Mesenchymal stem cell (in vitro differentiated cells and primary cell): ENCODE results near the gene CPNE9.

Experiments
- DNase-seq: peaks from one replicate; pipeline ENCODE4 v3.0.0-alpha.2; 2013
- H2AFZ ChIP-seq: one replicate; pipeline ENCODE4 v1.6.1; 2013; ENCODE audit warnings: low read depth, mild to moderate bottlenecking, control low read depth, inconsistent platforms, low read length, moderate library complexity
- H2AK5ac ChIP-seq: 2 replicates; pipeline ENCODE4 v1.6.1; 2013; ENCODE audit warnings: low read length, moderate library complexity, mild to moderate bottlenecking, inconsistent platforms; ENCODE audit not compliant: severe bottlenecking
- H2BK120ac ChIP-seq: one replicate; pipeline ENCODE4 v1.6.1; 2013; ENCODE audit warnings: low read depth, mild to moderate bottlenecking, inconsistent platforms, low read length, moderate library complexity
- H2BK12ac ChIP-seq, 2 experiments: one replicate each; pipeline ENCODE4 v1.6.1; 2013; ENCODE audit warnings: inconsistent platforms in 2 of 2, low read length in 2 of 2, mild to moderate bottlenecking in 2 of 2, moderate library complexity in 2 of 2, control low read depth in 1 of 2
- H2BK15ac ChIP-seq: one replicate; pipeline ENCODE4 v1.6.1; 2013; ENCODE audit warnings: mild to moderate bottlenecking, low read depth, inconsistent platforms; ENCODE audit not compliant: poor library complexity, severe bottlenecking
- H2BK5ac ChIP-seq: 2 replicates; pipeline ENCODE4 v1.6.1; 2013; ENCODE audit warnings: low read depth, mild to moderate bottlenecking, low read length, control low read depth, inconsistent platforms; ENCODE audit not compliant: poor library complexity, severe bottlenecking
- H3K14ac ChIP-seq, 2 experiments: one replicate each; pipeline ENCODE4 v1.6.1; 2013; ENCODE audit warnings: inconsistent platforms in 2 of 2, low read length in 2 of 2, control low read depth in 1 of 2, mild to moderate bottlenecking in 1 of 2, moderate library complexity in 1 of 2
- H3K18ac ChIP-seq, 2 experiments: one replicate each; pipeline ENCODE4 v1.6.1; 2013; ENCODE audit warnings: inconsistent platforms in 2 of 2, low read length in 2 of 2, control low read depth in 1 of 2, low read depth in 1 of 2, mild to moderate bottlenecking in 1 of 2
- H3K23ac ChIP-seq, 2 experiments: one replicate each; pipeline ENCODE4 v1.6.1; 2013; ENCODE audit warnings: inconsistent platforms in 2 of 2, low read length in 2 of 2, mild to moderate bottlenecking in 2 of 2, moderate library complexity in 2 of 2, control low read depth in 1 of 2
- H3K27ac ChIP-seq: 2 replicates; pipeline ENCODE4 v1.5.1; 2013; ENCODE audit warnings: mild to moderate bottlenecking, moderate library complexity, low read length, control low read depth, inconsistent platforms; ENCODE audit not compliant: poor library complexity, severe bottlenecking
- H3K27me3 ChIP-seq, 2 experiments: 2 replicates each; pipeline versions ENCODE4 v1.6.1 to v1.7.0; 2013; ENCODE audit warnings: low read length in 2 of 2, mild to moderate bottlenecking in 2 of 2, moderate library complexity in 2 of 2, control low read depth in 1 of 2, inconsistent platforms in 1 of 2; ENCODE audit not compliant: control insufficient read depth in 1 of 2, insufficient read depth in 1 of 2
- H3K36me3 ChIP-seq, 2 experiments: 2 replicates each; pipeline versions ENCODE4 v1.6.1 to v1.7.0; 2013; ENCODE audit warnings: low read length in 2 of 2, control low read depth in 1 of 2, inconsistent platforms in 1 of 2, low read depth in 1 of 2, mild to moderate bottlenecking in 1 of 2; ENCODE audit not compliant: insufficient read depth in 2 of 2, control insufficient read depth in 1 of 2
- H3K4ac ChIP-seq, 2 experiments: one replicate each; pipeline ENCODE4 v1.6.1; 2013; ENCODE audit warnings: inconsistent platforms in 2 of 2, low read length in 2 of 2, mild to moderate bottlenecking in 2 of 2, moderate library complexity in 2 of 2, control low read depth in 1 of 2, low read depth in 1 of 2
- H3K4me1 ChIP-seq: 2 replicates; pipeline ENCODE4 v1.6.1; 2013; ENCODE audit warnings: low read depth, low read length, control low read depth; ENCODE audit not compliant: control insufficient read depth, insufficient read depth
- H3K4me2 ChIP-seq: 2 replicates; pipeline ENCODE4 v1.6.1; 2013; ENCODE audit warnings: low read length, mild to moderate bottlenecking, inconsistent platforms; ENCODE audit not compliant: poor library complexity, severe bottlenecking
- H3K4me3 ChIP-seq, 2 experiments: 2 replicates each; pipeline versions ENCODE4 v1.5.1 to v1.7.0; 2013; ENCODE audit warnings: low read length in 2 of 2, mild to moderate bottlenecking in 2 of 2, control low read depth in 1 of 2, low read depth in 1 of 2; ENCODE audit not compliant: insufficient read depth in 1 of 2
- H3K79me1 ChIP-seq: replicated peaks from 2 replicates; pipeline ENCODE4 v1.6.1; 2013; ENCODE audit warnings: mild to moderate bottlenecking, control low read depth, low read length, inconsistent platforms; ENCODE audit not compliant: poor library complexity, severe bottlenecking
- H3K9ac ChIP-seq: 2 replicates; pipeline ENCODE4 v1.7.0; 2013; ENCODE audit warnings: mild to moderate bottlenecking, low read length, moderate library complexity
- H3K9me3 ChIP-seq: 2 replicates; pipeline ENCODE4 v1.7.0; 2013; ENCODE audit warnings: mild to moderate bottlenecking, low read length; ENCODE audit not compliant: control insufficient read depth
- H4K8ac ChIP-seq: one replicate; pipeline ENCODE4 v1.6.1; 2013; ENCODE audit warnings: inconsistent platforms, mild to moderate bottlenecking, low read length, moderate library complexity
- H4K91ac ChIP-seq: one replicate; pipeline ENCODE4 v1.6.1; 2013; ENCODE audit warnings: mild to moderate bottlenecking, low read length, inconsistent platforms
- WGBS: methylation state at CpG from one replicate; pipeline ENCODE4 v1.1.7; 2013; ENCODE audit warnings: mixed read lengths; 5-methylcytosine and 5-hydroxymethylcytosine counted together

Gene CPNE9

DNA sequence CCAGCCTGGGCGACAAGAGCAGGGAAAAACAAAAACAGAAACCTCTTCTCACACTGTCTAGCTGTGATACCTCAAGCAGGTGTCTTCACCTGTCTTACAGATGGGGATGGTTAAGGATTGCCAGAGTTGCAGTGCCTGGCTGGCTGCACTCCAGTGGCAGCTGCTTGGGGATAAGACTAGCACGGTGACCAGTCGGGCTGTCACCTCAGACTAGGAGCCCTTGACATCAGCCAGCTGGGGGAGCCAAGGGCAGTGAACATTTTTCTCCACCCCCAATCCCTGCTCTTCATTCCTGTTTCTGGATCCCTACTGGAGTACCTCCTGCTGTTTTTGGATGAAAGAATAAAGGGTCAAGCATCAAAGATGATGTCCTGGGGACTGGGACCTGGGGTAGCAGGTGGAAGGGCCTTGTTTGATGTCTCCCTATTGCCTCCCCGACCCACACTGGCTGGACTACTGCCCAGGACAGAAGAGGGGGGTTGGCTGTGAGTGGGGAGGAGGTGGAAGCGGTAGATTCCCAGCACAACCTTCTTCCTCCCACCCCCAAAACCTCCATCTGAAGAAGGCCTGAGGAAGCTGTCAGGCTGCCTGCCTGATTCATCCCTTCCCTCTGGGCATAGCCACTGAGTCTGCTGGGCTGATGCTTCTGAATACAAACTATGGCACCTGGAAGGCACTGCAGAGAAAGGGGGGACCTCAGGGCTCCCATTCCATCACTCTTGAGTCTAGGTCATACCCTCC is 7.0 kb upstream of the CPNE9 start:
- H3K27me3 ChIP-seq = no peaks in the 10 kb centered on the region
- H3K9ac ChIP-seq = no peak overlapping the region
- H3K4me3 ChIP-seq = no peak overlapping the region
- no peak overlapping the region for H2BK12ac ChIP-seq
- no peak overlapping the region for H3K27ac ChIP-seq
- no peak overlapping the region for H3K23ac ChIP-seq
- H2AK5ac ChIP-seq = no peak overlapping the region
- H4K91ac ChIP-seq = no peak overlapping the region
- H2AFZ ChIP-seq = no peak overlapping the region
- H2BK15ac ChIP-seq = no peak overlapping the region
- H2BK5ac ChIP-seq = no peak overlapping the region
- H3K4ac ChIP-seq = no peak overlapping the region
- no peak overlapping the region for H3K14ac ChIP-seq
- no peaks in the 10 kb centered on the region for H3K4me1 ChIP-seq
- WGBS = 100% methylated on average over 2 of the region's 5 CpGs
- DNase-seq = no peak
- peaks cover 59 to 88% of the 10 kb centered on the region in 2 experiments for H3K36me3 ChIP-seq
- H3K4me2 ChIP-seq = no peak overlapping the region
- no peaks in the 10 kb centered on the region for H3K9me3 ChIP-seq
- H3K79me1 ChIP-seq = peaks cover 1% of the 10 kb centered on the region
- H3K18ac ChIP-seq = no peak overlapping the region
- H4K8ac ChIP-seq = no peak overlapping the region
- H2BK120ac ChIP-seq = no peak overlapping the region

DNA sequence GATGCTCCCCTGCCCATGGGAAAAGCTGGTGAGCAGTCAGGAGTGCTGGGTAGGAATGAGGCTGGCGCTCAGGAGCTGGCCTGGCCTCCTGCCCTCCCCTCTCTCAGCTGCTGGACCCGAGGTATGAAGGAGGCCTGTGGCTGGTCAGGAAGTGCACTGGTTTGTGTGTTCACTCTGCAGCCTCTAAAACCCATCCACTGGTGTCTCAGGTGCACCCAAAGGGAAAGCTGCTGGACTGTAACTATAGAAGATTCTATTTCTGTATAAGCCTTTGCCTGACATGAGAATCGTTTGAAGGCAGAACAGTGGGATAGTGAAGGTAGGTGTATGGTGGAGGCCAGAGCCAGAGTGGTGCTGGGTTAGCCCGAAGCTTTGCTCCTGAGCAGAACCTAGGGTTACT is 5.7 kb upstream of the CPNE9 start:
- Histone ChIP-seq H3K9ac (no peak overlapping the region), H4K91ac (no peak overlapping the region), H3K23ac (no peak overlapping the region), H2BK5ac (no peak overlapping the region), H3K36me3 (peaks cover 60 to 87% of the 10 kb centered on the region in 2 experiments), H3K4me2 (no peak overlapping the region), H3K4me3 (no peak overlapping the region), H3K79me1 (peaks cover 1% of the 10 kb centered on the region), H2BK15ac (no peak overlapping the region), H3K18ac (no peak overlapping the region), H3K4ac (no peak overlapping the region), H3K9me3 (no peaks in the 10 kb centered on the region), H3K27ac (no peak overlapping the region), H2AK5ac (no peak overlapping the region), H4K8ac (no peak overlapping the region), H3K14ac (no peak overlapping the region), H3K4me1 (no peaks in the 10 kb centered on the region), H2AFZ (no peak overlapping the region), H2BK12ac (no peak overlapping the region), H3K27me3 (peaks cover 0 to under 1% of the 10 kb centered on the region in 2 experiments), H2BK120ac (no peak overlapping the region)
- no peak for DNase-seq
- WGBS = 91% methylated on average over 3 of the region's 4 CpGs

DNA sequence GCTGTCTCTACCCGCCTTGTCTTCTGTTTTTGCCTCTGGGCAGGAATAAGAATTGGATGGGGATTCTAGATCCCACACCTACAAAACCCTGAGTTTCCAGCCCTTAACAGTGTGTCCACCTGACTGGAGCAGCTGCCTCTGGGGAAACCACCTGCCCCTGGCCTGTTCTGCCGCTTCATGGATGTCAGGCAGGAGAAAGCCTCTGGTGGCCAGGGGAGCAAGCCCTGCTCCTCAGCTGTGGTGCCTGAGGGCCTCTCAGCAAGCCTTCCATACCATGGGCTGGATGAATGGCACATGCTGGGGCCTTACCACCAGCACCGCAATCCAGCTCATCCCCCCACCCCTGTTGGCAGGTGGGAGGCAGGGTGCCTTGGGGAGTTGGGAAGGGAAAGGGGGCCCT is 5.3 kb upstream of the CPNE9 start:
- H2BK5ac ChIP-seq = no peak overlapping the region
- no peak overlapping the region for H2BK12ac ChIP-seq
- H3K79me1 ChIP-seq = peaks cover 1% of the 10 kb centered on the region
- no peak overlapping the region for H4K8ac ChIP-seq
- WGBS = 81% methylated on average over 2 of the region's 3 CpGs
- no peak overlapping the region for H3K18ac ChIP-seq
- H2AK5ac ChIP-seq = no peak overlapping the region
- no peak overlapping the region for H3K9ac ChIP-seq
- H3K9me3 ChIP-seq = no peaks in the 10 kb centered on the region
- H2AFZ ChIP-seq = no peak overlapping the region
- no peaks in the 10 kb centered on the region for H3K4me1 ChIP-seq
- no peak overlapping the region for H3K4ac ChIP-seq
- no peak overlapping the region for H3K14ac ChIP-seq
- H3K4me3 ChIP-seq = no peak overlapping the region
- H3K36me3 ChIP-seq = peaks cover 60 to 85% of the 10 kb centered on the region in 2 experiments
- no peak overlapping the region for H3K4me2 ChIP-seq
- no peak overlapping the region for H2BK15ac ChIP-seq
- DNase-seq = no peak
- no peak overlapping the region for H3K27ac ChIP-seq
- H3K27me3 ChIP-seq = peaks cover 2 to 5% of the 10 kb centered on the region in 2 experiments
- no peak overlapping the region for H3K23ac ChIP-seq
- no peak overlapping the region for H2BK120ac ChIP-seq
- H4K91ac ChIP-seq = no peak overlapping the region

DNA sequence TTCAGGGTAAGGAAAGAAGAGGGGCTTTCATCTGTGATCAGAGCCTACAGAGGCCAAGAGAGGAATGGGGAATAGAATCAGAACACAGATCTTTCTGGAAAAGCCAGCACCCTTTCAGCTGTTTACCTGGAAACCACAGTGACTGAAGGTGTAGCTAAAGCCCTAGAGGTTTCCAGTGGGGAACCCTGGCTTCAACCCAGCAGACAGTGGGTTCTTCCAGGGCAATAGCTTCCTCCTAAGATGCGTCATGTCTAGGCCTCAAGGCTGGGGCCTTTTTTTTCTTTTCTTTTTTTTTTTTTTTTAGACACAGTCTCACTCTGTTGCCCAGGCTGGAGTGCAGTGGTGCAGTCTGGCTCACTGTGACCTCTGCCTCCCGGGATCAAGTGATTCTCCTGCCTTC is 3.1 kb upstream of the CPNE9 start:
- H3K4ac ChIP-seq = no peak overlapping the region
- H2AFZ ChIP-seq = no peak overlapping the region
- H2AK5ac ChIP-seq = no peak overlapping the region
- no peaks in the 10 kb centered on the region for H3K9me3 ChIP-seq
- DNase-seq = no peak
- no peak overlapping the region for H3K18ac ChIP-seq
- no peak overlapping the region for H4K8ac ChIP-seq
- no peak overlapping the region for H4K91ac ChIP-seq
- H2BK120ac ChIP-seq = no peak overlapping the region
- no peak overlapping the region for H3K14ac ChIP-seq
- H3K4me2 ChIP-seq = no peak overlapping the region
- peaks cover 1% of the 10 kb centered on the region for H3K79me1 ChIP-seq
- H3K4me3 ChIP-seq = no peak overlapping the region
- peaks cover 22% of the 10 kb centered on the region in 2 experiments for H3K27me3 ChIP-seq
- H3K4me1 ChIP-seq = peaks cover 17% of the 10 kb centered on the region
- no peak overlapping the region for H3K23ac ChIP-seq
- no peak overlapping the region for H2BK12ac ChIP-seq
- no peak overlapping the region for H2BK5ac ChIP-seq
- WGBS = 78% methylated on average over 2 of the region's 2 CpGs
- no peak overlapping the region for H2BK15ac ChIP-seq
- H3K9ac ChIP-seq = no peak overlapping the region
- peaks cover 46 to 63% of the 10 kb centered on the region in 2 experiments for H3K36me3 ChIP-seq
- H3K27ac ChIP-seq = no peak overlapping the region
